Measurements from ENCODE around the gene RAD52.
"Not testable (repeated sequence)": the region's sequence is repeated elsewhere in the genome, so short reads cannot be mapped to it uniquely, and the experiment has no call there.

Gene RAD52

DNA sequence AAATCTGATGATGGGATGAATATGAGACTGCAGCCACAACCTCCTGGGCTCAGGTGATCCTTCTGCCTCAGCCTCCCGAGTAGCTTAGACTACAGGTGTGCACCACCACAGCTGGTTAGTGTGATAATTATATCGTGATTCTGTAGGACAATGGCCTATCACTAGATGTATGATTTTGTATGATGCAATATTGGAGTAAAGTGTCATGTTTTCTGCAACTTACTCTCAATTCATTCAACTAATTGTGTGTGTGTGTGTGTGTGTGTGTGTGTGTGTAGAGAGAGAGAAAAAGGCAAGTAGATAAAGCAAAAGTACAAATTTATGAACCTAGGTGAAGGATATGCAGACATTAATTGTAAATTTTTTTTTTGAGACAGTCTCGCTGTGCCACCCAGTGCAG, 10.7 kb downstream of the RAD52 start:
- H3K4me3 ChIP-seq (ENCODE audit: low read depth, low read length): no peak overlapping the region
- no peaks in the 10 kb centered on the region for H3K27me3 ChIP-seq (ENCODE audit: insufficient read depth, low read length)
- H3K36me3 ChIP-seq (ENCODE audit: insufficient read depth, low read length): peaks cover 10% of the 10 kb centered on the region; the same call in 1 of the 2 replicates
- no peaks in the 10 kb centered on the region for H3K4me1 ChIP-seq (ENCODE audit: control insufficient read depth, insufficient read depth, low read length, unreplicated experiment)
- H3K27ac ChIP-seq (ENCODE audit: low read depth, low read length): no peak overlapping the region
- H2AFZ ChIP-seq (ENCODE audit: low read length, unreplicated experiment): no peak overlapping the region
- H3K79me2 ChIP-seq (ENCODE audit: control insufficient read depth, insufficient read depth, low read length, unreplicated experiment): peaks cover 49% of the 10 kb centered on the region

DNA sequence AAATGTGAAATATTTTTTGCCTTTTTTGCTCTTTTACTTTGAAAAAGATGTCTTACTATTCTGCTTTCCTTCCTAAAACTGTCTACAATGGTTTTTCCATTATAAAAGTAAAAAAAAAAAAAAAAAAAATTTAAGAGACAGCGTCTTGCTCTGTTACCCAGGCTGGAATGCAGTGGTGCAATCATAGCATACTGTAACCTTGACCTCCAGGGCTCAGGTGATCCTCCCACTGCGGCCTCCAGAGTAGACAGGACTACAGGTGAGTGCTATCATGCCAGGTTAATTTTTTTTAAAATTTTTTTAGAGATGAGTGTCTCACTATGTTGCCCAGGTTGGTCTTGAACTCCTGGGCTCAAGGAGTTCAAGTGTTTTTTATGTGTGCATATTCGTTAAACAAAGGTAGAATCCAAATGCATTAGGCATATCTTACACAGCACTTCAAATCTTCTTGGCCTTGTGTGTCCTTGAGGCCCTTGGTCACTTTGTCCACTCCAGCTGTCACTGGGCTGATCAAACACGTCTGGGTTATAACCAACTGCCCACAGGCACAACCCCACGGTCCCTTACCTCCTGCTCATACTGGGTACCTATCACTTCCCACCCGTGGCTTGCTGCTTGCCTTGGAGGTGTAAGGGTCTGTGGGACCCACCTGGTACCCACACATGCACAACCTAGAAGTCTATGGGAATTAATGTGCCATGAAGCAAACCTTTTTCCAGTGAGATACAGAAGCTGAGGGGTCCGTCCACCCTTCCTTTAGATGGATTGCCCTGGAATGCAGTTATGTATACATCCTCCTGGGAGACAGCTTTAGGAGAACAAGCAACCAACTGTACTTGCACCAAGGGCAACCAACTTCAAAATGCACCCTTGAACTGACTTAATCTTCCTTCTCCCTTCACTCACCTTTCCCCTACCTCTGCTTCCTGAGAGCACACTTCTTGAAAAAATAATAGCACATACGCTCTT, 12.8 kb downstream of the RAD52 start:
- Histone ChIP-seq H3K79me2 (ENCODE audit: control insufficient read depth, insufficient read depth, low read length, unreplicated experiment) (peaks cover 33% of the 10 kb centered on the region), H3K27me3 (ENCODE audit: insufficient read depth, low read length) (no peaks in the 10 kb centered on the region), H3K4me1 (ENCODE audit: control insufficient read depth, insufficient read depth, low read length, unreplicated experiment) (no peaks in the 10 kb centered on the region), H3K36me3 (ENCODE audit: insufficient read depth, low read length) (peaks cover 10% of the 10 kb centered on the region; the same call in 1 of the 2 replicates), H3K27ac (ENCODE audit: low read depth, low read length) (no peak overlapping the region), H2AFZ (ENCODE audit: low read length, unreplicated experiment) (no peak overlapping the region), H3K4me3 (ENCODE audit: low read depth, low read length) (no peak overlapping the region)

DNA sequence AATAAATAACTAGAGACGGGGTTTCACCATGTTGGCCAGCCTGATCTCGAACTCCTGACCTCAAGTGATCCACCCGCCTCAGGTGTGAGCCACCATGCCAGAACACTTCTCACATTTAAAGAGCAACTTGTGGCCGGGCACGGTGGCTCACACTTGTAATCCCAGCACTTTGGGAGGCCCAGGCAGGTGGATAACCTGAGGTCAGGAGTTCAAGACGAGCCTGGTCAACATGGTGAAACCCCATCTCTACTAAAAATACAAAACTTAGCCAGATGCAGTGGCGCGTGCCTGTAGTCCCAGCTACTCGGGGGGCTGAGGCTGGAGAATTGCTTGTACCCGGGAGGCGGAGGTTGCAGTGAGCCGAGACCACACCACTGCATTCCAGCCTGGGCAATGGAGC, 13.6 kb downstream of the RAD52 start:
- not testable (repeated sequence) for H3K4me1 ChIP-seq (ENCODE audit: control insufficient read depth, insufficient read depth, low read length, unreplicated experiment)

DNA sequence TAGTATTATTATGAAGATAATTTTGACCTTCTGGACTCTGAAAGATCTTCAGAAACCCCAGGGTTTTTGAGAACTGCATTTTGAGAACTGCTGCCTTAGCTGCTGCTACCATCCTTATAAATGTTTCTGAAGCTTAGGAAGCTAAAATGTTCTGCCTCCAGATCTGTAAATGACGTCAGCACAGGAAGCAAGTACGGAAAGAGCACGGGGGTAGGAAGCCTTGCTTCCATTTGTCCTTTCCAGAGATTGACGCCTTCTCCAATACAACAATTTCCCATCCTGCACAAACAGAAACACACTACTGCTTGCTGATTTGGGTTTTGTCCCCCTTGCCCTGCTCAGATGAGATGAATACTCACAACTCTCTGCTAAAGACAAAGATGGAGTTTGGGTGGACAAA, 17.9 kb downstream of the RAD52 start:
- Histone ChIP-seq H3K27me3 (ENCODE audit: insufficient read depth, low read length) (no peaks in the 10 kb centered on the region), H3K36me3 (ENCODE audit: insufficient read depth, low read length) (peaks cover 13% of the 10 kb centered on the region; the same call in 1 of the 2 replicates), H2AFZ (ENCODE audit: low read length, unreplicated experiment) (no peak overlapping the region), H3K79me2 (ENCODE audit: control insufficient read depth, insufficient read depth, low read length, unreplicated experiment) (peaks cover 5% of the 10 kb centered on the region), H3K4me3 (ENCODE audit: low read depth, low read length) (no peak overlapping the region), H3K27ac (ENCODE audit: low read depth, low read length) (no peak overlapping the region), H3K4me1 (ENCODE audit: control insufficient read depth, insufficient read depth, low read length, unreplicated experiment) (no peaks in the 10 kb centered on the region)

More for the DNA sequence above, 13.6 kb downstream of the RAD52 start:
- Histone ChIP-seq H3K79me2 (ENCODE audit: control insufficient read depth, insufficient read depth, low read length, unreplicated experiment) (peaks cover 30% of the 10 kb centered on the region), H3K36me3 (ENCODE audit: insufficient read depth, low read length) (peaks cover 13% of the 10 kb centered on the region; the same call in 1 of the 2 replicates)
- not testable (repeated sequence) for H3K4me3 ChIP-seq (ENCODE audit: low read depth, low read length); H2AFZ ChIP-seq (ENCODE audit: low read length, unreplicated experiment); H3K27ac ChIP-seq (ENCODE audit: low read depth, low read length); H3K27me3 ChIP-seq (ENCODE audit: insufficient read depth, low read length)

DNA sequence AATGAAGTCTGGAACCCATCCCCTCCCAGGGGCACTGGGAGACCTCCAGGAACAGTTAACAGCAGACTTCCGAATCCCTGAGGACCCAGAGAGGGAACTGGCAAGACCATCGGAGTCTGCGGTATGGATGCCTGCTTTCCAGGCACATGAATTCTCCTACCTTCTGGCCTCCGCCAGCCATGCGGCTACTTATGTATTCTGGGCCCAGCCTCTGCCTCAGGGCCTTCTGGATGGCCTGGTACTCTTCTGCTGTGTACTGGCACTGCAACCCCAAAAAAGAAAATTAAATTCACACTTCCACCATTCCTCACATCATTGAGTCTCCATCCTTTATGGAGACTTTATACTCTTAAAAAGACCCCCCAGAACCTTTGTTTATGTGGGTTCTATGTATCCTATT, 18.4 kb downstream of the RAD52 start:
- H3K36me3 ChIP-seq (ENCODE audit: insufficient read depth, low read length): peaks cover 13% of the 10 kb centered on the region; the same call in 1 of the 2 replicates

DNA sequence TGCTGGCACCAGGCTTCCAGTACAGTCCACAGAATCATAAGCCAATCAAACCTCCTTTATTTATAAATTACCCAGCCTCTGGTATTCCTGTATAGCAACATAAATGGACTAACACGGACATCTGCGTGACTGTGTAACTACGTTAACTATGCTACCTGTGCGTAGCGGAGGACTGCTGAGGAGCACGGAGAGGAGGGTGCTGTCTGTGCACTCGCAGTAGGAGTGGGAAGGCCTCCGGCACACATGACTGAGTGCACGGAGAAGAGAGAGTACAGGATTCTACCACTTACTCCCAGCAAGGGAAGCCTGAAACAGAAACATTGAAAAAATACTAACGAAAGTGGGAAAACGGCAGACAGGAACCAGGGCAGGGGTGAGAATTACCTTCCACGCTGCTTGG, 22.9 kb downstream of the RAD52 start:
- Histone ChIP-seq H3K4me1 (ENCODE audit: control insufficient read depth, insufficient read depth, low read length, unreplicated experiment) (no peaks in the 10 kb centered on the region), H3K79me2 (ENCODE audit: control insufficient read depth, insufficient read depth, low read length, unreplicated experiment) (no peaks in the 10 kb centered on the region), H3K36me3 (ENCODE audit: insufficient read depth, low read length) (peaks cover 13% of the 10 kb centered on the region; the same call in 1 of the 2 replicates), H3K4me3 (ENCODE audit: low read depth, low read length) (no peak overlapping the region), H3K27me3 (ENCODE audit: insufficient read depth, low read length) (no peaks in the 10 kb centered on the region), H3K27ac (ENCODE audit: low read depth, low read length) (no peak overlapping the region), H2AFZ (ENCODE audit: low read length, unreplicated experiment) (no peak overlapping the region)

More for the DNA sequence above, 18.4 kb downstream of the RAD52 start:
- Histone ChIP-seq H3K4me1 (ENCODE audit: control insufficient read depth, insufficient read depth, low read length, unreplicated experiment) (no peaks in the 10 kb centered on the region), H2AFZ (ENCODE audit: low read length, unreplicated experiment) (no peak overlapping the region), H3K4me3 (ENCODE audit: low read depth, low read length) (no peak overlapping the region), H3K79me2 (ENCODE audit: control insufficient read depth, insufficient read depth, low read length, unreplicated experiment) (peaks cover 4% of the 10 kb centered on the region), H3K27ac (ENCODE audit: low read depth, low read length) (no peak overlapping the region), H3K27me3 (ENCODE audit: insufficient read depth, low read length) (no peaks in the 10 kb centered on the region)

DNA sequence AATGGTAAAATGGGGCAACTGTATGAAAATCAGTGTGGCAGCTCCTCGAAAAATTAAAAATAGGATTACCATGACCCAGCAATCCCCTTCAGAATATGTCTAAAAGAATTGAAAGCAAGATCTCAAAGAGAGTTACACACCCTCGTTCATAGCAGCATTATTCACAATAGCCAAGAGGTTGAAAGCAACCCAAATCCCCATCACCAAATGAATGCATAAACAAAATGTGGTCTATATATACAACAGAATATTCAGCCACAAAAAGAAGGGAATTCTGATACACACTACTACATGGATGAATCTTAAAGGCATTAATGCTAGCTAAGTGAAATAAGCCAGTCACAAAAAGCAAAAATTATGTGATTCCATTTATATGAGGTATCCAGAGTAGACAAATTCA, 27.2 kb downstream of the RAD52 start:
- Histone ChIP-seq H3K36me3 (ENCODE audit: insufficient read depth, low read length) (no peaks in the 10 kb centered on the region; the same call in 1 of the 2 replicates), H3K27ac (ENCODE audit: low read depth, low read length) (no peak overlapping the region), H3K4me3 (ENCODE audit: low read depth, low read length) (no peak overlapping the region), H3K79me2 (ENCODE audit: control insufficient read depth, insufficient read depth, low read length, unreplicated experiment) (no peaks in the 10 kb centered on the region), H3K4me1 (ENCODE audit: control insufficient read depth, insufficient read depth, low read length, unreplicated experiment) (no peaks in the 10 kb centered on the region), H2AFZ (ENCODE audit: low read length, unreplicated experiment) (no peak overlapping the region), H3K27me3 (ENCODE audit: insufficient read depth, low read length) (no peaks in the 10 kb centered on the region)

DNA sequence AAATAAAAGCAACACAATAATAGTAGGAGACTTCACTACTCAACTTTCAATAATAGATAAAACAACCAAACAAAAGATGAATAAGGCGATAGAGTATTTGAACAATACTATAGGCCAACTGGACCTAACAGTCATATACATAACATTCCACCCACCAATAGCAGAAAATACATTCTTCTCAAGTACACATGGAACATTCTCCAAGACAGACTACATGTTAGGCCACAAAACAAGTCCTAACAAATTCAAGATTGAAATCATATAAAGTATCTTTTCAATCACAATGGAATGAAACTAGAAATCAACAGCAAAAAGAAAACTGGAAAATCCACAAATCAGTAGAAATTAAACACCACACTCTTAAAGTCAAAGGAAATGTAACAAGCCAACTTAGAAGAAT, 28.8 kb downstream of the RAD52 start:
- no peaks in the 10 kb centered on the region for H3K27me3 ChIP-seq (ENCODE audit: insufficient read depth, low read length)
- no peak overlapping the region for H2AFZ ChIP-seq (ENCODE audit: low read length, unreplicated experiment)
- H3K27ac ChIP-seq (ENCODE audit: low read depth, low read length): no peak overlapping the region
- no peaks in the 10 kb centered on the region for H3K4me1 ChIP-seq (ENCODE audit: control insufficient read depth, insufficient read depth, low read length, unreplicated experiment)
- no peaks in the 10 kb centered on the region for H3K79me2 ChIP-seq (ENCODE audit: control insufficient read depth, insufficient read depth, low read length, unreplicated experiment)
- H3K4me3 ChIP-seq (ENCODE audit: low read depth, low read length): no peak overlapping the region
- 0 out of 2 replicates have a peak, but pooled peaks cover 7% of the 10 kb centered on the region for H3K36me3 ChIP-seq (ENCODE audit: insufficient read depth, low read length)

DNA sequence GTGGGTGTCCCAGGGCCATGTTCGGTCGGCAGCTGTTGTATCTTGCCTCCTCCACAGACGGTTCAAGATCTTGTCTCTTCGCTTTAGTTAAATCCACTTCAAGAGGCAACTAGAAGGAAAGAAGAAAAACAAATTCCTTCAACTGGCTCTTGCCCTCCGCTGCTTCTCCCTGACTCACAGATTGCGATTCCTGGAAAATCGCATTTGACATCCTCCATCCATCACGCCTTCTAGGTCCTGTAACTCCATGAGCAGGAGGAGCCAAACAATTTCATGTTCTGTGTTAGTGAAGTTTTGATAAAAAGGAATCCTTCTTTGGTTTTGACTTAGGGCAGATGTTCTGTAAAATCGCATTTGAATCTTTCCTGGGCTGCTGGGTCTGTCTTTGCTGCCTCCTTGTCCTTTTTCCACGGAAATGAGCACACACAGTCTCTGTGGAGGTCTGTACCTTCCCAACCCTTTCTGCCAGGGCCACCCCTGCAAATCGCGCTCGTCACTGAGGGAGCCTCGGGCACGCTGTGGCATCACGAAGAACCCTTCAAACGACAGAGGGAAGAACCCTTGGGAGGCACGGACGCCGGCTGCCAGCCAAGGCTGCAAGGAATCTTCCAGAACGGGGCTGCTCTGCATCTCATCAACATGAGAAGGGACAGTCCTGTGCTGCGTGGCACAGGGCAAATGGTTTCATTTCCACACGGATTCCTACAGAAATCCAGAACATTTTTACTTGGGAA, 32.6 kb downstream of the RAD52 start:
- no peaks in the 10 kb centered on the region for H3K27me3 ChIP-seq (ENCODE audit: insufficient read depth, low read length)
- peaks cover 6% of the 10 kb centered on the region for H3K4me1 ChIP-seq (ENCODE audit: control insufficient read depth, insufficient read depth, low read length, unreplicated experiment)
- no peaks in the 10 kb centered on the region for H3K79me2 ChIP-seq (ENCODE audit: control insufficient read depth, insufficient read depth, low read length, unreplicated experiment)
- no peak overlapping the region for H2AFZ ChIP-seq (ENCODE audit: low read length, unreplicated experiment)
- no peak overlapping the region for H3K27ac ChIP-seq (ENCODE audit: low read depth, low read length)
- H3K36me3 ChIP-seq (ENCODE audit: insufficient read depth, low read length): peaks cover 21% of the 10 kb centered on the region
- no peak overlapping the region for H3K4me3 ChIP-seq (ENCODE audit: low read depth, low read length)

DNA sequence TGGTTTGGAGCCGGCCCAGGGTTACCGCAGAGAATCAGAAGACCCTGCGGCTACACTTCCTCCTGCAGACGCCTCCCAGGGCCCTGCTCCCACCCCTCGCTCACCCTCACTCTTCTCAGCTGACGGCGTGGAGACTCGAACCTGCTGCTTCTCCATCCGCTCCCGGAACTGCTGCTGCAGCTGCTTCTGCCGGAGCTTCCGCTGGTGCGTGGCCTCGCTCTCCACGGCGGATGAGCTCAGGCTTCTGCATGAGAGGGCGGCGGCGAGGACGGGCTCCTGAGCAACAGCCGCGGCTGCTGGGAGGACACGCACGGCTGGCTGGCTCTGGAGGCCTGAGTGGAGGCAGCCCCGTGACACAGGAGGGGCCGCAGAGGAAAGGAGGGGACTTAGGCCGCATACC, 33.3 kb downstream of the RAD52 start:
- no peak overlapping the region for H2AFZ ChIP-seq (ENCODE audit: low read length, unreplicated experiment)
- no peaks in the 10 kb centered on the region for H3K79me2 ChIP-seq (ENCODE audit: control insufficient read depth, insufficient read depth, low read length, unreplicated experiment)
- peaks cover 6% of the 10 kb centered on the region for H3K4me1 ChIP-seq (ENCODE audit: control insufficient read depth, insufficient read depth, low read length, unreplicated experiment)
- no peak overlapping the region for H3K27ac ChIP-seq (ENCODE audit: low read depth, low read length)
- no peaks in the 10 kb centered on the region for H3K27me3 ChIP-seq (ENCODE audit: insufficient read depth, low read length)
- H3K4me3 ChIP-seq (ENCODE audit: low read depth, low read length): no peak overlapping the region
- H3K36me3 ChIP-seq (ENCODE audit: insufficient read depth, low read length): peaks cover 24% of the 10 kb centered on the region
